Measurements from ENCODE around the gene PGM5.

PGM5 gene

DNA sequence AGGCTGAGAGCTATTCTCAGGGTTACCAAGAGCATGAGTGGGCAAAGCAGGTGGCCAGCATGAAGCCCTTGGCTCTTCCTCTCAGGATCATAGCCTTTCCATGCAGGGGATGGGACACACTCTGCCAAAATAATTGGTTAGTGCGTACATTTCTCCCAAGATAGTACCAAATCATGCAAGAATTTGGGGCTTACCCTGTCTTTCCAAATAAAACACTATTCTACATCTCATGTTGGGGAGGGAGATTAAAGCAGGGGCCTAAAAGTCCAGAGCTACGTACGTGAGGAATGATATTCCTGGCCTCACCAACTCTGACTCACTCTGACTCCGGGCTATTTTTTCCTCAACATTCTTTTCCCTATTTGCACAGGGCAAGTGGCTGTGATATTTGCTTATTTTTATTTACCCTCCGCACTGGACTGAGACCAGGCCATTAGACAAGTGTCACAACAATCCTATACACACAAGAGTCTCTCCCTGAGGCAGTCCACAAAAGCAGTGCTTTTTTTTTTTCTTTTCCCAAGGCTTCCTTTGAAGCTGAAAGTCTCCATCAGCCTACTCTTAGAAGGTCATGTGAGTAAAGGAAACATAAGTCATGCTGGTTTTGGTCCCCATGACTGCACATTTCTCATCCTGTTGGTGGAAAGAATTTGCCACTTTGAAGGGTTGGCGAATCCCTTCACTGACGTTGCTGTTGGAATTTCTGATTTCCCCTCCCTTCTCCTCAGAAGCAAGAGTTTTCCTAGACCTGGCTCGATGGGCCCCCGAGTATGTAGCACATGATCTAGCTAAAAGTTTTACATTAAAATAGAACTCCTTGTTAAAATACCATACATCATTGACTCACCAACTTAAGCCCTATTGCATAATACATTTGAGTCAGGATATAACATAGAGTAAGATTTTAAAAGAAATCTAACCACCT, 144.3 kb downstream of the PGM5 start:
- TF ChIP-seq, protein P1, sequence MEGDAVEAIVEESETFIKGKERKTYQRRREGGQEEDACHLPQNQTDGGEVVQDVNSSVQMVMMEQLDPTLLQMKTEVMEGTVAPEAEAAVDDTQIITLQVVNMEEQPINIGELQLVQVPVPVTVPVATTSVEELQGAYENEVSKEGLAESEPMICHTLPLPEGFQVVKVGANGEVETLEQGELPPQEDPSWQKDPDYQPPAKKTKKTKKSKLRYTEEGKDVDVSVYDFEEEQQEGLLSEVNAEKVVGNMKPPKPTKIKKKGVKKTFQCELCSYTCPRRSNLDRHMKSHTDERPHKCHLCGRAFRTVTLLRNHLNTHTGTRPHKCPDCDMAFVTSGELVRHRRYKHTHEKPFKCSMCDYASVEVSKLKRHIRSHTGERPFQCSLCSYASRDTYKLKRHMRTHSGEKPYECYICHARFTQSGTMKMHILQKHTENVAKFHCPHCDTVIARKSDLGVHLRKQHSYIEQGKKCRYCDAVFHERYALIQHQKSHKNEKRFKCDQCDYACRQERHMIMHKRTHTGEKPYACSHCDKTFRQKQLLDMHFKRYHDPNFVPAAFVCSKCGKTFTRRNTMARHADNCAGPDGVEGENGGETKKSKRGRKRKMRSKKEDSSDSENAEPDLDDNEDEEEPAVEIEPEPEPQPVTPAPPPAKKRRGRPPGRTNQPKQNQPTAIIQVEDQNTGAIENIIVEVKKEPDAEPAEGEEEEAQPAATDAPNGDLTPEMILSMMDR (conservative IDR thresholded peaks at IDR 0.05; ENCODE audit: low read length) = no peak
- H3K4me3 ChIP-seq (ENCODE audit: low read length) = no peak overlapping the region
- DNase-seq (ENCODE audit: low read depth) = peak; percentile 30

DNA sequence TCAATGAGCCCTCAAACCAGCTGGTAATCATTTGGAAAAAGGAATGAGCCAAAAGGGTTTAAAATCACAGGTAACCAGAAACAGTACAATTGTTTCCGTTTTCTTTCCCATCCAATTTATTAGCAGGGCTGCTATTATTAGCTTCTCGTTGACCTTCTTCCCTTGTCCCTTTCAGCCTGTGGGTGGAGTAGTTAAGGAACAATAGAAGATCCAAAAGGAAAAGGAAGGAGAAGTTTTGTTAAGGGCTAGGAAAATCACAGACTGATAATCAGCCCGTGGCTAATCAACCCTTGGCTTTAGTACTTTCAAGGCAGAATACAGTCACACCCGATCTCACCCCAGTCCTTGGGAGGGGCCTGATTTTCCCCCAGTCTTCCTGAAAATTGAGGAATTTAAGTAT, 145.9 kb downstream of the PGM5 start:
- no peak overlapping the region for H3K4me3 ChIP-seq (ENCODE audit: low read length)
- TF ChIP-seq, protein P1 (conservative IDR thresholded peaks at IDR 0.05; ENCODE audit: low read length) = no peak
- DNase-seq (ENCODE audit: low read depth) = no peak

DNA sequence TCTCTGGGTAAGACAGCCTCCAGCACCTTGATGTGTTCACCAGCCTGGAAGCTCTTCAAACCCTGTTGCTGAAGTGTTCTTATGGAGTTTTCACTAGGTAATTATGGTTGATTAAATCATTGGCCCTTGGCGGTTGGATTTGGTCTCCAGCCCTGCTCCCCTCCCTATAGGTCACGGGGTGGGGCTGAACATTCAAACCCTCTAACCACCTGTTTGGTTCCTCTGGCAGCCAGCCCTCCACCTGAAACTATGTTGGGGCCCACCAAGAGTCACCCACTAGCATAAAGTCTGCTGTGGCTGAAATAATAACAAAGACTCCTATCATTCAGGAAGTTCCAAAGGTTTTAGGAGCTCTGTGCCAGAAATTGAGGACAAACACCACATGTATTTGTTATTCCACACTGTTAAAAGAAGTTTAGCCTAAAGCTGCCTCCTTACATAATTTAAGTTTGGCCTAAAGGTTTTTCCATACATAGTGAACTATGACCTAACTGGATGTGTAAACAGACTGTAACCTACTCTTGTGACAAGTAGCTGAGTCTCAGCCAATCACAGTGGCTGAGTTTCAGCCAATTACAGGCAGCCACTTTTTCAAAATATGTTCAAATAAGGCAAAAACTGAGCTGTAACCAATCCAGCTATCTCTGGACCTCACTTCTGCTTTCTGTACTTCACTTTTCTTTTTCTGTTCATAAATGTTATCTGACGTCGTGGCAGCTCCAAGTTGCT, 149.4 kb downstream of the PGM5 start:
- DNase-seq (ENCODE audit: low read depth) = no peak
- TF ChIP-seq, protein P1 (conservative IDR thresholded peaks at IDR 0.05; ENCODE audit: low read length) = no peak
- no peak overlapping the region for H3K4me3 ChIP-seq (ENCODE audit: low read length)

DNA sequence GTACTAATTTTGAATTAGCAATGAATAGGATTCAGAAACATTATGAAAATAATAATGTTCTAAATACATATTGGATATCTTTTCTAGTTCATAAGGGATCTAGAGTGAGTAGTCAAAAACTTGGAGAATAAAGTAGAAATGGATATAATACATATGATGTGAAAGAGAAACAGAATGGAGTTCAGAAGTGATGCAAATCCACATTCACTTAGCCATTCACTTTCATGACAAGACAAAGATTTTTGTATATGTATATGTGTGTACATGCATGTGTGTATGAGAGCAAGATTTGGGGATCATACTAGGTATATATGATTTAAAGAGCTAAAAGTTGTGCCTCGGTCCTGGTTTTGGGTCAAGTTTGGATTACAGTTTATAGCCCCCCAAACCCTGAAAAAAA, 150.1 kb downstream of the PGM5 start:
- TF ChIP-seq, protein P1 (conservative IDR thresholded peaks at IDR 0.05; ENCODE audit: low read length) = no peak
- DNase-seq (ENCODE audit: low read depth) = no peak

DNA sequence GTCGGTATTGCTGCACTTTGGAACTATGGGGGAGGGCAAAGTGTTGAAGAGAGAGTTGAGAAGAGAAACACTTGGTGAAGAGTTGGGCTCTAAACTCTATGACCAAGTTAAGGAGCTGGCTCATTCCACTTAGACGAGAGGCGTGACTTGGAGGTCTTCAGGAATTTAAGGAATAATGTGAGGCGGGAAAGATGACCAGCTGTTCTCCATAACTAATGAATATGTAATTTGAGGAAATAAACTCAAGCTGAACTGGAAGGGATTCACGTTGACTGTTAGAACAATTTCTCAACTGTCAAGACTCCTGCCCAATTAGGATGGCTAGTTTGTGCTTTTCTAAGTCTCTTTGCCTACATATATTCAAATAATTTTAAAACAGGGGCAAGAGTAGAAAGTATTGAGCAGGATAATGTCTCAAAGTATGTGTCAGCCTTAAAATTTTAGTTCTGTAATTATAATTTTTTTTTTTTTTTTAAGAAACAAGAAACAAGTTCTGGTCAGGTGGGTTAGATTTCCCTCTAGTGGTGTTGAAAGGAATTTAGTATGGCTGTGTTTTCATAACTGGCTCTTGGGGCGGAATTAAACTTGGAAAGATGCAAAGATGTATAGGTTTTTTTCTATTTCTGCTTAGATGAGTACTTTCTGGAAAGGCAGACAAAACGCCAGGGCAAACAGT, 150.9 kb downstream of the PGM5 start:
- DNase-seq (ENCODE audit: low read depth) = peak; percentile 31
- H3K4me3 ChIP-seq (ENCODE audit: low read length) = no peak overlapping the region
- TF ChIP-seq, protein P1 (conservative IDR thresholded peaks at IDR 0.05; ENCODE audit: low read length) = peak; percentile 67

More for the DNA sequence above, 150.1 kb downstream of the PGM5 start:
- no peak overlapping the region for H3K4me3 ChIP-seq (ENCODE audit: low read length)

DNA sequence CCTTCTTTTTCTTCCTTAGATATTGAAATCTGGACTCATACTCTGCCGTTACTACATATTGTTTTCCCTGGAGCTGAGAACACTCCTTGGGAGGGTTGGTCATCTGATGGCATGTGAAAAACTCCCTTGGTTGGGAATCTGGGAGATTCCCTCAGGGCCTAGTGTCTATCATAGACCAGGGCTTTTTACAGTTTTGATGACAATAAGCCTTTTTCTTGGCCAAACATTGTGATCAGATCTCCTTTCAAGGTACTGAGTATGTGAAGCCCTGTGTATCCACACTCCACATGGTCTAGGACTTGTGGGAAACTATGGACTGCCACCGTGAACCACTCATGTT, 151.4 kb downstream of the PGM5 start:
- no peak overlapping the region for H3K4me3 ChIP-seq (ENCODE audit: low read length)
- TF ChIP-seq, protein P1 (conservative IDR thresholded peaks at IDR 0.05; ENCODE audit: low read length) = no peak
- no peak for DNase-seq (ENCODE audit: low read depth)
